Thyroid gland (tissue), 4 donors: ENCODE measurements around the gene GABPB2. TPM values are rescaled to one million over a fixed set of nuclear protein-coding genes. Genes with fewer than 3 reads are reported as not detected.
"Not testable (repeated sequence)": the region's sequence is repeated elsewhere in the genome, so short reads cannot be mapped to it uniquely, and the experiment has no call there.

Experiments
- DNase-seq, 2 donors: peaks; one replicate each; pipeline ENCODE4 v3.0.0-alpha.2; 2019
- H3K27ac ChIP-seq, 3 donors: fragments of 200-600 bp; sonication (generic); 1 replicate in 2 of 3; 2 replicates in 1 of 3; pipeline ENCODE4 v1.5.1; 2016 to 2019; ENCODE audit warnings: mild to moderate bottlenecking in 1 of 3, moderate library complexity in 1 of 3
- H3K27me3 ChIP-seq: fragments of 200-600 bp; sonication (generic); one replicate; pipeline ENCODE4 v1.5.1; 2019
- H3K36me3 ChIP-seq, 2 donors: fragments of 200-600 bp; sonication (generic); one replicate each; pipeline ENCODE4 v1.5.1; 2016 to 2019
- H3K4me1 ChIP-seq, 2 donors: fragments of 200-600 bp; sonication (generic); one replicate each; pipeline ENCODE4 v1.5.1; 2017 to 2019
- H3K4me3 ChIP-seq, 3 donors: fragments of 200-600 bp; sonication (generic); replicated peaks in 1 of 3; 1 replicate in 2 of 3; 2 replicates in 1 of 3; pipeline ENCODE4 v1.5.1; 2016; ENCODE audit warnings: mild to moderate bottlenecking in 1 of 3
- H3K9me3 ChIP-seq: fragments of 200-600 bp; sonication (generic); one replicate; pipeline ENCODE4 v1.5.1; 2017
- CTCF ChIP-seq, 6 experiments: fragments of 200-600 bp in 3 of 6; fragments of 450-650 bp in 3 of 6; sonication (generic) in 3 of 6; IDR thresholded peaks; one replicate each; pipeline ENCODE4 v1.5.1; 2016 to 2019; ENCODE audit warnings: antibody characterized with exemption in 6 of 6, mild to moderate bottlenecking in 2 of 6, inconsistent platforms in 1 of 6, moderate library complexity in 1 of 6
- POLR2A ChIP-seq, 2 donors: fragments of 450-650 bp; IDR thresholded peaks; one replicate each; pipeline ENCODE4 v1.6.1; 2017; ENCODE audit warnings: antibody characterized with exemption in 2 of 2, mild to moderate bottlenecking in 2 of 2, moderate library complexity in 1 of 2
- whole genome bisulfite sequencing, 2 donors: methylation state at CpG; one replicate each; pipeline ENCODE4 v1.1.5; 2017; 5-methylcytosine and 5-hydroxymethylcytosine counted together
- intact Hi-C: fragments of 100-400 bp; cut with DNase I; formaldehyde crosslinking; loops from one replicate; pipeline ENCODE4 v1.15.1; 2023
- total RNA-seq, 4 donors: library from RNA; depleted of rRNA; stranded (reverse); fragments of >200 nt; gene quantifications; one replicate each; pipeline ENCODE4 v1.2.3, GENCODE V29; 2016

Gene GABPB2
- total RNA-seq, 4 donors from 2014 or later: 14.9 to 22.2 (median 18.3) TPM

GRCh38 chr1:151085953-151086559 lies 15.5 kb downstream of the GABPB2 start:
- Histone ChIP-seq H3K27me3 (no peaks in the 10 kb centered on the region), H3K4me3 (no peak overlapping the region), H3K9me3 (no peaks in the 10 kb centered on the region), H3K4me1 (no peaks in the 10 kb centered on the region), H3K36me3 (no peaks in the 10 kb centered on the region), H3K27ac (no peak overlapping the region)
- WGBS, 2 donors: 84 to 87% methylated on average over 4 of the region's 4 CpGs
- intact Hi-C loops: no loop called here
- TF ChIP-seq POLR2A (IDR thresholded peaks at IDR 0.05) (no peak), CTCF (IDR thresholded peaks at IDR 0.05) (no peak)
- DNase-seq: no peak

GRCh38 chr1:151097426-151097825 lies 26.9 kb downstream of the GABPB2 start:
- H3K4me1 ChIP-seq, H3K9me3 ChIP-seq, H3K27ac ChIP-seq, H3K27me3 ChIP-seq, H3K4me3 ChIP-seq, H3K36me3 ChIP-seq, DNase-seq, intact Hi-C loops: not testable (repeated sequence)
- WGBS, 2 donors: 94 to 96% methylated on average over 6 of the region's 6 CpGs

GRCh38 chr1:151098126-151098525 lies 27.6 kb downstream of the GABPB2 start:
- intact Hi-C loops: no loop called here
- H3K4me3 ChIP-seq: no peak overlapping the region
- peaks cover 0 to 3% of the 10 kb centered on the region in 2 donors for H3K36me3 ChIP-seq
- H3K9me3 ChIP-seq: no peaks in the 10 kb centered on the region
- WGBS, 2 donors: 100% methylated on average over 1 of the region's 1 CpG
- no peak overlapping the region for H3K27ac ChIP-seq
- no peaks in the 10 kb centered on the region for H3K4me1 ChIP-seq
- DNase-seq: no peak
- no peaks in the 10 kb centered on the region for H3K27me3 ChIP-seq
- TF ChIP-seq POLR2A (IDR thresholded peaks at IDR 0.05): no peak
- no peak for TF ChIP-seq CTCF (IDR thresholded peaks at IDR 0.05)

- H3K27me3 ChIP-seq: no peaks in the 10 kb centered on the region
- H3K4me3 ChIP-seq: no peak overlapping the region
- H3K4me1 ChIP-seq: no peaks in the 10 kb centered on the region
- peaks cover 0 to 11% of the 10 kb centered on the region in 2 donors for H3K36me3 ChIP-seq
- DNase-seq: no peak
- intact Hi-C loops: loop anchor here (5.0 kb wide), 1 partner anchor 53 kb away; the partner anchor contains the start of gene TNFAIP8L2
- H3K27ac ChIP-seq: no peak overlapping the region
- H3K9me3 ChIP-seq: no peaks in the 10 kb centered on the region
- TF ChIP-seq POLR2A (IDR thresholded peaks at IDR 0.05): no peak
- TF ChIP-seq CTCF (IDR thresholded peaks at IDR 0.05): no peak
These were observed 34.1 kb downstream of the GABPB2 start for GRCh38 chr1:151104630-151105029.

- H3K27ac ChIP-seq: no peak overlapping the region
- WGBS, 2 donors: 78 to 82% methylated on average over 2 of the region's 2 CpGs
- DNase-seq: no peak
- no peak for TF ChIP-seq CTCF (IDR thresholded peaks at IDR 0.05)
- no peak for TF ChIP-seq POLR2A (IDR thresholded peaks at IDR 0.05)
- no peak overlapping the region for H3K4me3 ChIP-seq
- H3K27me3 ChIP-seq: no peaks in the 10 kb centered on the region
- intact Hi-C loops: no loop called here
- peaks cover 0 to 11% of the 10 kb centered on the region in 2 donors for H3K36me3 ChIP-seq
- H3K4me1 ChIP-seq: no peaks in the 10 kb centered on the region
- no peaks in the 10 kb centered on the region for H3K9me3 ChIP-seq
These were observed 36.3 kb downstream of the GABPB2 start for GRCh38 chr1:151106894-151107293.
